Keratinocyte (primary cell): ENCODE measurements around the gene OR56A3. TPM values are rescaled to one million over a fixed set of nuclear protein-coding genes. Genes with fewer than 3 reads are reported as not detected.

Experiments used
- DNase-seq: peaks from one replicate; pipeline ENCODE4 v3.0.0-alpha.2; 2011; ENCODE audit warnings: low read depth, missing footprints, low spot score
- FAIRE-seq: peaks from 2 replicates; lab custom pipeline; 2011; peaks lifted over from hg19 to GRCh38; lab: Jason Lieb, UNC
- H2AFZ ChIP-seq: 2 replicates; pipeline ENCODE4 v1.6.0; 2012; ENCODE audit warnings: low read length, control low read depth, inconsistent platforms; ENCODE audit not compliant: control insufficient read depth
- H3K27ac ChIP-seq: 2 replicates; pipeline ENCODE4 v1.5.1; 2011; ENCODE audit warnings: low read length; ENCODE audit not compliant: control insufficient read depth, insufficient read depth
- H3K27me3 ChIP-seq: 3 replicates; pipeline ENCODE4 v1.6.0; 2011; ENCODE audit warnings: low read length; ENCODE audit not compliant: control insufficient read depth, insufficient read depth; ENCODE audit errors: extremely low read depth
- H3K36me3 ChIP-seq, 2 experiments: 2 replicates in 1 of 2; 3 replicates in 1 of 2; pipeline ENCODE4 v1.5.1; 2011; ENCODE audit warnings: low read length in 2 of 2, mild to moderate bottlenecking in 1 of 2; ENCODE audit not compliant: control insufficient read depth in 2 of 2, insufficient read depth in 2 of 2; ENCODE audit errors: extremely low read depth in 1 of 2
- H3K4me1 ChIP-seq: 3 replicates; pipeline ENCODE4 v1.5.1; 2011; ENCODE audit warnings: low read length; ENCODE audit not compliant: control insufficient read depth, insufficient read depth; ENCODE audit errors: extremely low read depth
- H3K4me2 ChIP-seq: 3 replicates; pipeline ENCODE4 v1.6.0; 2011; ENCODE audit warnings: low read depth, low read length; ENCODE audit not compliant: control insufficient read depth, insufficient read depth; ENCODE audit errors: extremely low read depth
- H3K4me3 ChIP-seq, 3 experiments: fragments of 200-600 bp in 1 of 3; sonication (generic) in 1 of 3; 2 replicates in 2 of 3; 3 replicates in 1 of 3; pipeline ENCODE4 v1.5.1; 2011 to 2016; ENCODE audit warnings: low read length in 3 of 3, mild to moderate bottlenecking in 3 of 3, control low read depth in 2 of 3, inconsistent platforms in 1 of 3, low read depth in 1 of 3, mixed read lengths in 1 of 3, mixed run types in 1 of 3, moderate library complexity in 1 of 3; ENCODE audit not compliant: control insufficient read depth in 2 of 3, insufficient read depth in 2 of 3; ENCODE audit errors: extremely low read depth in 1 of 3
- H3K79me2 ChIP-seq: 2 replicates; pipeline ENCODE4 v1.6.0; 2012; ENCODE audit warnings: low read length; ENCODE audit not compliant: control insufficient read depth, insufficient read depth
- H3K9ac ChIP-seq: 3 replicates; pipeline ENCODE4 v1.6.0; 2011; ENCODE audit warnings: low read length; ENCODE audit not compliant: control insufficient read depth, insufficient read depth; ENCODE audit errors: extremely low read depth
- H3K9me1 ChIP-seq: 3 replicates; pipeline ENCODE4 v1.6.0; 2011; ENCODE audit warnings: low read length; ENCODE audit not compliant: control insufficient read depth, insufficient read depth; ENCODE audit errors: extremely low read depth
- H3K9me3 ChIP-seq: 2 replicates; pipeline ENCODE4 v1.5.1; 2012; ENCODE audit warnings: low read depth, low read length; ENCODE audit not compliant: control insufficient read depth
- H4K20me1 ChIP-seq: 3 replicates; pipeline ENCODE4 v1.6.0; 2011; ENCODE audit warnings: low read length; ENCODE audit not compliant: control insufficient read depth, insufficient read depth; ENCODE audit errors: extremely low read depth
- CTCF ChIP-seq, 3 experiments: IDR thresholded peaks in 1 of 3; conservative IDR thresholded peaks in 1 of 3; optimal IDR thresholded peaks in 1 of 3; 2 replicates in 2 of 3; 3 replicates in 1 of 3; pipeline versions ENCODE3 to v1.5.1; 2011; ENCODE audit warnings: low read length in 3 of 3, mild to moderate bottlenecking in 3 of 3, moderate library complexity in 2 of 3, control low read depth in 1 of 3, inconsistent platforms in 1 of 3; ENCODE audit not compliant: insufficient read depth in 2 of 3; ENCODE audit errors: extremely low read depth in 1 of 3
- EZH2 ChIP-seq: IDR thresholded peaks from one replicate; pipeline ENCODE4 v1.6.1; 2012; ENCODE audit warnings: inconsistent platforms, mild to moderate bottlenecking, low read length, moderate library complexity
- dilution Hi-C: fragments of 300-500 bp; cut with MboI; formaldehyde crosslinking; loops from one replicate; pipeline ENCODE4 v1.7.0; 2020; ENCODE audit warnings: low sequenced_read_pairs; ENCODE audit not compliant: extremely low pct_ligation_motif_present
- polyA minus RNA-seq, 3 experiments: library from RNA; depleted of rRNA, polyadenylated mRNA; stranded (reverse); fragments of >200 nt; gene quantifications; 1 replicate in 1 of 3; 2 replicates in 1 of 3; 3 replicates in 1 of 3; pipeline ENCODE4 v1.2.3, GENCODE V29; 2011
- polyA plus RNA-seq, 5 experiments: library from polyadenylated mRNA; depleted of rRNA in 3 of 5; stranded (reverse) in 3 of 5; stranded (forward) in 1 of 5; unstranded in 1 of 5; fragments of >200 nt; gene quantifications; 1 replicate in 1 of 5; 2 replicates in 3 of 5; 3 replicates in 1 of 5; pipeline versions ENCODE4 v1.2.1 to v1.2.3, GENCODE V29; 2011 to 2012; ENCODE audit warnings: missing spikeins in 2 of 5, low read depth in 1 of 5, low replicate concordance in 1 of 5

Gene OR56A3
- polyA plus RNA-seq, result not detected in 3 replicates
- not detected for polyA plus RNA-seq (2011; ENCODE audit: low read depth)
- polyA plus RNA-seq (2011; cell fraction: cytosol; rRNA removed), result not detected in 2 replicates
- not detected in 2 replicates for polyA plus RNA-seq (2011; cell fraction: nucleus; rRNA removed)
- not detected in 2 replicates for polyA plus RNA-seq (2012; ENCODE audit: low replicate concordance)
- not detected in 3 replicates for polyA minus RNA-seq
- not detected for polyA minus RNA-seq (2011; cell fraction: cytosol; rRNA and poly(A)+ RNA removed)
- not detected in 2 replicates for polyA minus RNA-seq (2011; cell fraction: nucleus; rRNA and poly(A)+ RNA removed)

- Histone ChIP-seq H3K27me3 (no peaks in the 10 kb centered on the region), H3K27ac (no peak within 1 kb of the TSS), H3K4me2 (no peak within 1 kb of the TSS), H3K9me1 (no peaks in the 10 kb centered on the region), H3K4me3 (no peak within 1 kb of the TSS), H3K9ac (no peak within 1 kb of the TSS), H3K9me3 (no peaks in the 10 kb centered on the region), H3K4me1 (no peaks in the 10 kb centered on the region), H2AFZ (no peak within 1 kb of the TSS), H4K20me1 (no peaks in the 10 kb centered on the region), H3K36me3 (no peaks in the 10 kb centered on the region), H3K79me2 (no peaks in the 10 kb centered on the region)
- TF ChIP-seq EZH2 (no peak), CTCF (optimal IDR thresholded peaks at IDR 0.05 in 1 of 3, IDR thresholded peaks at IDR 0.05 in 1 of 3, conservative IDR thresholded peaks at IDR 0.05 in 1 of 3; ENCODE audit: extremely low read depth in 1 of 3, insufficient read depth in 2 of 3, low read length in 3 of 3) (no peak)
- dilution Hi-C loops, result no loop called here
- DNase-seq (no peak), FAIRE-seq (no peak)
These were observed at the start of gene OR56A3 for GRCh38 chr11:5941951-5942350. Gene OR56A3, plus strand, starts transcription at chr11:5942251. Its CDS starts 5,096 bp downstream, at chr11:5947347.

DNA sequence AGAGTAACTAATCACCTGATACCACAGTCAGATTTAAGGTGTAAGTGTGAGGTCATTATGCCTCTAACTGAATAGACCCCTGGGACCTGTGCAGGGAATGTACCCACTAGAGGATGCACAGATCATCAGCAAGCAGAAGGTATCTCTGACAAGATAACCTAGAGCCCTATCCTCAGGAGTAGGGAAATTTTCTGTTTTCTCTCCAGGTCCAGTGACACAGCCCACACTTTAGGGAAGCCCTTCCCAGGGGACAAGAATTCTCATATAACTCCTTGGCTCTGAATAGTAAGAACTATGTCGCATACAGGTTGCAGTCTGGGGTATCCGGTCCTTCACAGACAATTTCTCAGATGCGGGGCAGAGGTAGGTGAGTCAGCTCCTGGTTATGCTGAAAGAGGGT is 49.1 kb upstream of the OR56A3 start, which contains the start of gene OR52E5:
Gene OR52E5 (plus strand): TSS at position 301 of the 400 bp plus-strand sequence. CDS start 7,569 bp downstream, outside the sequence.
- Histone ChIP-seq H4K20me1 (no peaks in the 10 kb centered on the region), H3K9me1 (no peaks in the 10 kb centered on the region), H3K4me2 (no peak within 1 kb of the TSS), H3K4me3 (no peak within 1 kb of the TSS), H3K9me3 (no peaks in the 10 kb centered on the region), H3K27me3 (no peaks in the 10 kb centered on the region), H3K79me2 (no peaks in the 10 kb centered on the region), H3K36me3 (no peaks in the 10 kb centered on the region), H3K27ac (no peak within 1 kb of the TSS), H2AFZ (no peak within 1 kb of the TSS), H3K9ac (no peak within 1 kb of the TSS), H3K4me1 (no peaks in the 10 kb centered on the region)
- TF ChIP-seq EZH2 (no peak), CTCF (optimal IDR thresholded peaks at IDR 0.05 in 1 of 3, IDR thresholded peaks at IDR 0.05 in 1 of 3, conservative IDR thresholded peaks at IDR 0.05 in 1 of 3; ENCODE audit: extremely low read depth in 1 of 3, insufficient read depth in 2 of 3, low read length in 3 of 3) (no peak)
- no peak for DNase-seq
- no peak for FAIRE-seq
- dilution Hi-C loops, result no loop called here
